IMR-90 (cell line): Measurements from ENCODE around the gene BANP. TPM values are rescaled to one million over a fixed set of nuclear protein-coding genes. Genes with fewer than 3 reads are reported as not detected.
"Not testable (repeated sequence)": the region's sequence is repeated elsewhere in the genome, so short reads cannot be mapped to it uniquely, and the experiment has no call there.

ENCODE experiments used
- ATAC-seq: fragments of 200-7000 bp; cut with Tn5 transposase; 2 replicates; pipeline ENCODE4 v1.9.1; 2020; ENCODE audit warnings: low read depth, mild to moderate bottlenecking, moderate library complexity
- BruUV-seq: library from RNA; stranded (reverse); fragments of 400-500 nt; replicated peaks from 2 replicates; lab custom pipeline; 2021; lab: Mats Ljungman, UMichigan
- CTCF ChIA-PET: fragments of 300-600 bp; formaldehyde crosslinking; extraction: SDS; loops from one replicate; lab custom pipeline; 2021; ENCODE audit warnings: antibody characterized with exemption; lab: Yijun Ruan, JAX
- POLR2A ChIA-PET: fragments of 300-600 bp; sonication (Branson Sonifier 250); formaldehyde crosslinking; loops from one replicate; lab custom pipeline; 2022; ENCODE audit warnings: antibody characterized with exemption; ENCODE audit not compliant: unreplicated experiment; lab: Charles Lee
- DNase-seq: peaks from one replicate; pipeline ENCODE4 v3.0.0; 2013
- H2AFZ ChIP-seq: replicated peaks from 2 replicates; pipeline ENCODE3; 2013; ENCODE audit warnings: low read length, mild to moderate bottlenecking; ENCODE audit not compliant: poor library complexity
- H2AK5ac ChIP-seq: 2 replicates; pipeline ENCODE4 v1.6.1; 2013; ENCODE audit warnings: low read depth, low read length, inconsistent platforms
- H2AK9ac ChIP-seq: replicated peaks from 2 replicates; pipeline ENCODE3; 2013; ENCODE audit warnings: mild to moderate bottlenecking, low read depth, low read length, moderate library complexity; ENCODE audit not compliant: poor library complexity
- H2BK120ac ChIP-seq: 2 replicates; pipeline ENCODE4 v1.6.1; 2013; ENCODE audit warnings: low read depth, low read length, inconsistent platforms
- H2BK15ac ChIP-seq: 3 replicates; pipeline ENCODE4 v1.6.1; 2013; ENCODE audit warnings: low read depth, low read length, inconsistent platforms
- H2BK20ac ChIP-seq: 2 replicates; pipeline ENCODE4 v1.6.1; 2013; ENCODE audit warnings: low read depth, mild to moderate bottlenecking, inconsistent platforms, low read length, moderate library complexity
- H2BK5ac ChIP-seq: 2 replicates; pipeline ENCODE4 v1.6.1; 2013; ENCODE audit warnings: mild to moderate bottlenecking, low read depth, low read length, inconsistent platforms; ENCODE audit not compliant: poor library complexity, severe bottlenecking
- H3K14ac ChIP-seq: replicated peaks from 2 replicates; pipeline ENCODE4 v1.6.1; 2013; ENCODE audit warnings: low read depth, low read length, inconsistent platforms
- H3K18ac ChIP-seq: 2 replicates; pipeline ENCODE4 v1.6.1; 2013; ENCODE audit warnings: low read depth, low read length, control low read depth
- H3K23ac ChIP-seq: 2 replicates; pipeline ENCODE4 v1.6.1; 2013; ENCODE audit warnings: low read depth, low read length, inconsistent platforms
- H3K27ac ChIP-seq: 2 replicates; pipeline ENCODE4 v1.5.1; 2013; ENCODE audit warnings: mild to moderate bottlenecking, control low read depth, low read length; ENCODE audit not compliant: insufficient read depth
- H3K27me3 ChIP-seq: 2 replicates; pipeline ENCODE4 v1.6.1; 2013; ENCODE audit warnings: low read length; ENCODE audit not compliant: control insufficient read depth, insufficient read depth
- H3K36me3 ChIP-seq: 2 replicates; pipeline ENCODE4 v1.6.1; 2013; ENCODE audit warnings: low read length, mixed read lengths; ENCODE audit not compliant: control insufficient read depth, insufficient read depth
- H3K4ac ChIP-seq: 2 replicates; pipeline ENCODE4 v1.6.1; 2013; ENCODE audit warnings: low read depth, low read length, inconsistent platforms
- H3K4me1 ChIP-seq: 2 replicates; pipeline ENCODE4 v1.6.1; 2013; ENCODE audit warnings: low read length, mixed read lengths; ENCODE audit not compliant: control insufficient read depth, insufficient read depth
- H3K4me2 ChIP-seq: 2 replicates; pipeline ENCODE4 v1.6.1; 2013; ENCODE audit warnings: low read depth, mild to moderate bottlenecking, control low read depth, low read length, moderate library complexity
- H3K4me3 ChIP-seq: 2 replicates; pipeline ENCODE4 v1.5.1; 2013; ENCODE audit warnings: low read depth, mild to moderate bottlenecking, control low read depth, low read length, moderate library complexity; ENCODE audit not compliant: insufficient read depth
- H3K56ac ChIP-seq: 2 replicates; pipeline ENCODE4 v1.6.1; 2013; ENCODE audit warnings: low read length, inconsistent platforms; ENCODE audit not compliant: insufficient read depth; ENCODE audit errors: extremely low read depth
- H3K79me1 ChIP-seq, 2 experiments: 2 replicates each; pipeline ENCODE4 v1.6.1; 2013; ENCODE audit warnings: low read length in 2 of 2, inconsistent platforms in 1 of 2, low read depth in 1 of 2
- H3K9ac ChIP-seq: 2 replicates; pipeline ENCODE4 v1.6.1; 2013; ENCODE audit warnings: low read depth, low read length, control low read depth
- H3K9me1 ChIP-seq: 2 replicates; pipeline ENCODE4 v1.6.1; 2013; ENCODE audit warnings: low read length, inconsistent platforms; ENCODE audit not compliant: insufficient read depth
- H3K9me3 ChIP-seq: 2 replicates; pipeline ENCODE4 v1.6.1; 2013; ENCODE audit warnings: low read length; ENCODE audit not compliant: control insufficient read depth, insufficient read depth
- H4K20me1 ChIP-seq: 2 replicates; pipeline ENCODE4 v1.6.1; 2013; ENCODE audit warnings: low read length, inconsistent platforms; ENCODE audit not compliant: insufficient read depth
- H4K5ac ChIP-seq: 2 replicates; pipeline ENCODE4 v1.6.1; 2013; ENCODE audit warnings: mild to moderate bottlenecking, low read depth, low read length, control low read depth
- H4K8ac ChIP-seq, 2 experiments: 2 replicates each; pipeline ENCODE4 v1.6.1; 2013; ENCODE audit warnings: low read depth in 2 of 2, low read length in 2 of 2, control low read depth in 1 of 2, inconsistent platforms in 1 of 2
- H4K91ac ChIP-seq: 2 replicates; pipeline ENCODE4 v1.6.1; 2013; ENCODE audit warnings: low read depth, low read length, inconsistent platforms; ENCODE audit not compliant: insufficient read depth
- WGBS, 2 experiments: methylation state at CpG; one replicate each; pipeline versions ENCODE4 v1.1.5 to v1.1.7; 2013; ENCODE audit warnings: missing lambda C conversion rate in 2 of 2; ENCODE audit not compliant: insufficient read length in 1 of 2; ENCODE audit errors: extremely low coverage in 2 of 2; 5-methylcytosine and 5-hydroxymethylcytosine counted together
- dilution Hi-C: fragments of 300-500 bp; cut with HindIII; formaldehyde crosslinking; loops from one replicate; pipeline ENCODE4 v1.14.3; 2018; ENCODE audit warnings: low sequenced_read_pairs; ENCODE audit not compliant: unreplicated experiment
- in situ Hi-C: fragments of 300-500 bp; cut with MboI; formaldehyde crosslinking; loops from 3 replicates; pipeline ENCODE4 v1.14.3; 2019; ENCODE audit warnings: low sequenced_read_pairs, inconsistent platforms, mixed read lengths
- intact Hi-C: fragments of 100-400 bp; cut with micrococcal nuclease; formaldehyde crosslinking; loops from 2 replicates; pipeline ENCODE4 v1.10.0; 2022
- polyA plus RNA-seq, 3 experiments: library from polyadenylated mRNA; depleted of rRNA; stranded (reverse); fragments of >200 nt; gene quantifications; 2 replicates each; pipeline ENCODE4 v1.2.3, GENCODE V29; 2012; ENCODE audit warnings: low replicate concordance in 1 of 3
- total RNA-seq: library from RNA; depleted of rRNA; stranded (reverse); fragments of >200 nt; gene quantifications from 2 replicates; pipeline ENCODE4 v1.2.3, GENCODE V29; 2012

BANP gene
- total and polyA plus RNA-seq, 2 of the 4 experiments (the other 2 are of a cell fraction): 17.4 to 17.9 TPM

- H4K91ac ChIP-seq, H2BK120ac ChIP-seq, dilution Hi-C loops, H3K56ac ChIP-seq, H3K4me1 ChIP-seq, H3K27me3 ChIP-seq, H3K18ac ChIP-seq, POLR2A ChIA-PET, H4K8ac ChIP-seq, ATAC-seq, H3K9me3 ChIP-seq, H2BK5ac ChIP-seq, H3K27ac ChIP-seq, DNase-seq, intact Hi-C loops, H3K4me3 ChIP-seq, H3K4me2 ChIP-seq, H2AK5ac ChIP-seq, H4K5ac ChIP-seq, H3K4ac ChIP-seq, H2BK20ac ChIP-seq, H2BK15ac ChIP-seq, in situ Hi-C loops, H4K20me1 ChIP-seq, H2AK9ac ChIP-seq, BruUV-seq, H3K9me1 ChIP-seq, H3K9ac ChIP-seq, H2AFZ ChIP-seq, H3K23ac ChIP-seq, CTCF ChIA-PET, H3K79me1 ChIP-seq, H3K14ac ChIP-seq: not testable (repeated sequence)
- peaks cover 15% of the 10 kb centered on the region for H3K36me3 ChIP-seq
- WGBS, 2 experiments: no CpG with 5 or more reads among the region's 11 CpGs
These were observed 94.1 kb downstream of the BANP start for GRCh38 chr16:88045361-88045760.
